H1 (cell line): ENCODE data around the gene MAPT.

ENCODE experiments used
- CEBPB ChIP-seq: IDR thresholded peaks from 2 replicates; pipeline ENCODE4 v1.6.1; 2012; ENCODE audit warnings: low read depth, low read length
- CTCF ChIP-seq, 3 experiments: IDR thresholded peaks; 1 replicate in 2 of 3; 2 replicates in 1 of 3; pipeline versions ENCODE4 v1.5.1 to v1.6.1; 2011; ENCODE audit warnings: low read length in 3 of 3, mild to moderate bottlenecking in 3 of 3, inconsistent platforms in 2 of 3, low read depth in 1 of 3, moderate library complexity in 1 of 3; ENCODE audit not compliant: insufficient read depth in 1 of 3; ENCODE audit errors: control extremely low read depth in 1 of 3
- POLR2A ChIP-seq, 2 experiments: IDR thresholded peaks; 1 replicate in 1 of 2; 2 replicates in 1 of 2; pipeline ENCODE4 v1.6.1; 2011; ENCODE audit warnings: low read depth in 2 of 2, low read length in 2 of 2, mild to moderate bottlenecking in 2 of 2; ENCODE audit errors: control extremely low read depth in 1 of 2
- SUZ12 ChIP-seq: fragments of 200-600 bp; sonication (generic); IDR thresholded peaks from 2 replicates; pipeline ENCODE4 v1.6.1; 2012; ENCODE audit warnings: mild to moderate bottlenecking, inconsistent platforms, low read length, moderate library complexity, mixed read lengths

DNA sequence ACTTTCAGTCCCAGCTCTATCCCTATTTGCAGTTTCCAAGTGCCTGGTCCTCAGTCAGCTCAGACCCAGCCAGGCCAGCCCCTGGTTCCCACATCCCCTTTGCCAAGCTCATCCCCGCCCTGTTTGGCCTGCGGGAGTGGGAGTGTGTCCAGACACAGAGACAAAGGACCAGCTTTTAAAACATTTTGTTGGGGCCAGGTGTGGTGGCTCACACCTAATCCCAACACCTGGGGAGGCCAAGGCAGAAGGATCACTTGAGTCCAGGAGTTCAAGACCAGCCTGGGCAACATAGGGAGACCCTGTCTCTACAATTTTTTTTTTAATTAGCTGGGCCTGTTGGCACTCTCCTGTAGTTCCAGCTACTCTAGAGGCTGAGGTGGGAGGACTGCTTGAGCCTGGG is 106.4 kb downstream of the MAPT start:
- TF ChIP-seq CTCF (IDR thresholded peaks at IDR 0.05; ENCODE audit: control extremely low read depth in 1 of 3, insufficient read depth in 1 of 3, low read depth in 1 of 3, low read length in 3 of 3) (no peak), CEBPB (no peak), SUZ12 (no peak), POLR2A (IDR thresholded peaks at IDR 0.05; ENCODE audit: control extremely low read depth in 1 of 2, low read depth in 2 of 2, low read length in 2 of 2) (no peak)
